Medulla oblongata (tissue), 1 donor: Measurements from ENCODE around the gene CFAP70.
"Not testable (repeated sequence)": the region's sequence is repeated elsewhere in the genome, so short reads cannot be mapped to it uniquely, and the experiment has no call there.

Source experiments
- DNase-seq: peaks from one replicate; pipeline ENCODE4 v3.0.0-alpha.2; 2015; ENCODE audit errors: extremely low spot score

Gene CFAP70

DNA sequence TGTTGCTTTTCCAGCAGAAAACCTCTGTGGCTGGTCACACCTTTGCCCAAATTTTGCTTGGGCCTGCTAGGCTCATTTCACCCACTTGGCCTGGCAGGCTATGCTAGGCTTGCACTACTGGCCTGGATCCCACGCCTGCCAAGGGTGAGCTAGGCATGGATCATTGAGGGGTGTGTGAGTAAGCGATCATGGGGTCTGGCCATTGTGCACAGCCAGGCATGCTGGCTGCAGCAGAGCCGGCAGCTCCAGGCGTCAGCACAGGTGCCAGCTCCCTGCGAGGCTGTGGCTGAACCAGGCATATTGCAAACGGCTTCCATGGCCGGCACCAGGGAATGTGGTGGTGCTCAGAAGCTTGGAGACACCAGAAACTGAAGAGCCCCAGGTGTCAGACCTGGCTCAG, 19.2 kb downstream of the CFAP70 start:
- peak; percentile 70 for DNase-seq

DNA sequence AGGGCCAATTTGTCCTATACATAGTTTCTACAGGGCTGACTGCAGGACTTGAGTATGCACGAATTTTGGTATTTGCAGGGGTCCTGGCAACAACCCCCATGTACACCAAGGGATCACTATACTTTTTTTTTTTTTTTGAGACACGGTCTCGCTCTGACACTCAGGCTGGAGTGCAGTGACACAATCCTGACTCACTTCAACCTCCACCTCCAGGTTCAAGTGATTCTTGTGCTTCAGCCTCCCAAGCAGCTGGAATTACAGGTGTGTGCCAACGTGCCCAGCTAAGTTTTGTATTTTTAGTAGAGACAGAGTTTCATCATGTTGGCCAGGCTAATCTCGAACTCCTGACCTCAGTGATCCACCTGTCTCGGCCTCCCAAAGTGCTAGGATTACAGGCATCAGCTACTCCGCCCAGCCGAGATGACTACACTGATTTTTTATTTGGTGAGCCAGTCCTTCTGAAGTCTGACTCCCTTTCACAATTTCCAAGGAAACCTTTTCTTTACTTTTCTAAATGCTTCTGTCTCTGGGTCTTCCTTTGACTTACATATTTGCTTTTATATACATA, 19.8 kb downstream of the CFAP70 start:
- DNase-seq: no peak

DNA sequence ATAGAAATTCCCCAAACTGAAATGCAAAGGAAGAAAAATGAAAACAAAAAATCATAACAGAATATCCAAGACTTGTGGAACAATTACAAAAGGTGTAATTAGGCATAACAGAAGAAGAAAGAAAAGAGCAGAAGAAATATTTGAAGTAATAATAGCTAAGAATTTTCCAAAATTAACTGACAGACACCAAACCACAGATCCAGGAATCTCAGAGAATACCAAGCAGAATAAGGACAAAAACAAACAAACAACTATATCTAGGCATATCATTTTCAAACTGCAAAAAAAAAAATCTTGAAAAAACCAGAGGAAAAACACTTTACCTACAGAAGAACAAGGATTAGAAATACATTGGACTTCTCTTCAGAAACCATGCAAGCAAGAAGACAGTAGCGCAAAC, 25.5 kb downstream of the CFAP70 start:
- no peak for DNase-seq

DNA sequence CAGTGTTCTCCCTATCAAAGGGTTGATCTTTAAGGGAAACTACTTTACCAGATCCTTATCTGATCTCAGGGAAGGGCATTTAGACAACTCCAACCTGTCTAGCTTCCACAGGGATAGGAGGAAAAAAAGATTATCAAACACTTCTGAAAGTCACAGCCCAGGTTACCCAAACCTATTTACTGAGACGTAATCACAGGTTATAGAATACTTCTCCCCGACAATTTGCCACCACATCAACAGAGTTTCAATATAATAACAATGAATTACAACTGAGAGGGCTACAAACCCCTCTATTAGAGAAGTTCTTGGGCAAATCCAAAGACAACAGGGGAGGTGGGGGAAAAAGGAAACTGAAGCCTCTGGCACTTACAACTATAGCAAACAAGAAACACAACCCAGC, 26.3 kb downstream of the CFAP70 start:
- no peak for DNase-seq

DNA sequence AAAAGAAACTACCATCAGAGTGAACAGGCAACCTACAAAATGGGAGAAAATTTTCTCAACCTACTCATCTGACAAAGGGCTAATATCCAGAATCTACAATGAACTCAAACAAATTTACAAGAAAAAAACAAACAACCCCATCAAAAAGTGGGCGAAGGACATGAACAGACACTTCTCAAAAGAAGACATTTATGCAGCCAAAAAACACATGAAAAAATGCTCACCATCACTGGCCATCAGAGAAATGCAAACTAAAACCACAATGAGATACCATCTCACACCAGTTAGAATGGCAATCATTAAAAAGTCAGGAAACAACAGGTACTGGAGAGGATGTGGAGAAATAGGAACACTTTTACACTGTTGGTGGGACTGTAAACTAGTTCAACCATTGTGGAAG, 30.1 kb downstream of the CFAP70 start:
- DNase-seq: not testable (repeated sequence)

DNA sequence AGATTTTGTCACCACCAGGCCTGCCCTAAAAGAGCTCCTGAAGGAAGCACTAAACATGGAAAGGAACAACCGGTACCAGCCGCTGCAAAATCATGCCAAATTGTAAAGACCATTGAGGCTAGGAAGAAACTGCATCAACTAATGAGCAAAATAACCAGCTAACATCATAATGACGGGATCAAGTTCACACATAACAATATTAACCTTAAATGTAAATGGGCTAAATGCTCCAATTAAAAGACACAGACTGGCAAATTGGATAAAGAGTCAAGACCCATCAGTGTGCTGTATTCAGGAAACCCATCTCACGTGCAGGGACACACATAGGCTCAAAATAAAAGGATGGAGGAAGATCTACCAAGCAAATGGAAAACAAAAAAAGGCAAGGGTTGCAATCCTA, 33.4 kb downstream of the CFAP70 start:
- DNase-seq: not testable (repeated sequence)

DNA sequence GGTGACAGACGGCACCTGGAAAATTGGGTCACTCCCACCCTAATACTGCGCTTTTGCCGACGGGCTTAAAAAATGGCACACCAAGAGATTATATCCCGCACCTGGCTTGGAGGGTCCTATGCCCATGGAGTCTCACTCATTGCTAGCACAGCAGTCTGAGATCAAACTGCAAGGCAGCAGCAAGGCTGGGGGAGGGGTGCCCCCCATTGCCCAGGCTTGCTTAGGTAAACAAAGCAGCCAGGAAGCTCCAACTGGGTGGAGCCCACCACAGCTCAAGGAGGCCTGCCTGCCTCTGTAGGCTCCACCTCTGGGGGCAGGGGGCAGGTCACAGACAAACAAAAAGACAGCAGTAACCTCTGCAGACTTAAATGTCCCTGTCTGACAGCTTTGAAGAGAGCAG, 35.1 kb downstream of the CFAP70 start:
- DNase-seq: not testable (repeated sequence)

DNA sequence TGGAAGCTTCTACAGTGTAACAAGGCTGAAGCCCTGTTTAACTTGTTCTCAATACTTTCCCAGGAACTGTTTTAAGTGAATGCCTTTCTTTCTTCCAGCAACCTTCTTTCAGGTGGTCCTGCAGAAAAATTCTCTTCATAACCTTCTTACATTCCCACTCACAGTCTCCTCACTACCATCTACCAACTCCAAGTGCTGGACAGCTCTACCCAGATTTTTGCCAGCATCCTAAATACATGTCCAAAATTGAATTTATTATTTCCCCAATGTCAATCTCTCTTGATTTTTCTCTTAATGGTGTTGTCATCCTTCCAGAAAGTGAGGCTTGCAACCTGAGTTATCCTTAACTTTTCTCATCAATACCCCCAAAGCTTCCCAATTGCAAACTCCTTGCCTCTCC, 48.2 kb downstream of the CFAP70 start:
- no peak for DNase-seq

DNA sequence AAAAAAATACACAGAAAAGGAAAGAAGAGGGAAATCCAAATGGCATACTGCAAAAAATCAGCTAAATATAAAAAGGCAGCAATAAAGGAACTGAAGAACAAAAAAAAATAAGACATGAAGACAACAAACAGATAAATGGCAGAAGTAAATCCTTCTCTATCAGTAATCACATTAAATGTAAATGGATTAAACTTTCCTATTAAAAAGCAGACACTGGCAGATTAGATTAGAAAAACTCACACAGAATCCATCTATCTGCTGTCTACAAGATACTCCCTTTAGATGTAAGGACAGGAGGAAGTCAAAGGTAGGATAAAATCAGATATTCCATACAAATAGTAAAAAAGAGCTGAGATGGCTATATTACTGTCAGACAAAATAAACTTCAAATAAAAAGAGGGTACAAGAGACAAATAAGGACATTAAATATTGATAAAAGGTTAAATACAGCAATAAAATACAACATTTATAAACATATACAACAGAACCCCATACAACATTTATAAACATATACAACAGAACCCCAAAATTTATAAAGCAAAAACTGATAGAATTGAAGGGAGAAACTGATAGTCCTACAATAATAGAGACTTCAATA, 51.4 kb downstream of the CFAP70 start:
- no peak for DNase-seq

DNA sequence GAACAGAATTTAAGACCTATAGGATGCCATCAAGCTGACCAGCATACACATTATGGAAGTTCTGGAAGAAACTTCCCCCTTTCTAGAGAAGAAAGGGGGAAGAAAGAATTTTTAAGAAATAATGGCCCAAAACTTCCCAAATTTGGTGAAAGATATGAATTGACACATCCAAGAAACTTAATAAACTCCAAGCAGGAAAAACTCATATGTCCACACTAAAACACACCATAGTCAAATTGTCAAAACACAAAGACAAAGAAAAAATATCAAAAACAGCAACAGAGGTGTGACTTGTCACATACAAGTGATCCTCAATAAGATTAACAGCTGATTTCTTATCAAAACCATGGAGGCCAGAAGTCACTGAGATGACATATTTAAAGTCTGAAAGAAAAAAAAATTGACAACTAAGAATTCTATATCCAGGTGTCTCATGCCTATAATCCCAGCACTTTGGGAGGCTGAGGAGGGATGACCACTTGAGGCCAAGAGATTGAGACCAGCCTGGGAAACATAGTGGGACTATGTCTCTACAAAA, 52.4 kb downstream of the CFAP70 start:
- no peak for DNase-seq

DNA sequence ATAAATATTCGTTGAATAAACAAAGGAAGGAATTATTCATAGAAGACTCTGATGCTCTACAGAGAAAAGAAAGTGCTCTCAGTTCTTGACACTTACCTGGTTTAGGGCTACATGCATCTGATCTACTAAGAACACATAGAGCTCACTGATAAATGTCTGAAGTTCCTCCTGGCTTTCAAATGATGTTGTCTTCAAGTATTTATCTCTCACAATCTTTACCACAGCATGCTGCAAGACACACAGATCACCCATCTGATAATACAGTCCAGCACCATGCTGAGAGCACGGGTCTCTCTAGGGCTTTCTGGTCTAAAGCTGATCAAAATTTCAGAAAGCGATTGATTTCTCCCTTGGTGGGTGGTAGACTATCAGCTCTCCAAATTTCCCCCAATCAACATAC, 61.7 kb downstream of the CFAP70 start:
- DNase-seq: no peak

DNA sequence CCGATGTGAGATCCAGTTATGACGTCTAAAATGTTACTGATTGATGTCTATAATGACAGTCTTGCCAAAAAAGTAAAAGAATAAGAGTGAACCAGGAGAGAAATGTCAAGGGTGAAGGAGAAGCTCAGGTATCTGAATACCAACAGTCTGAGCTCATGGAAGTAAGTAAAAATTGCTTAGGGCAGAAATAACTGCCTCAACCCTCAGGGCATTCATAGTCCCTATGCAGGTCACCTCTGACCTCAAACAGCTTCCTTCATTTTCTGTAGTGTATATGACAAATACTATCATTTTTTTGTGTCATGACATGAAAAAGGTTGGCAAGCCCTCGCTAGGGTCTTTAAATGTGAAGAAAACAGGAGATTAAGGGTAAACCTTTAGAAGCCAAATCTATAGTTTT, 65.2 kb downstream of the CFAP70 start:
- no peak for DNase-seq

DNA sequence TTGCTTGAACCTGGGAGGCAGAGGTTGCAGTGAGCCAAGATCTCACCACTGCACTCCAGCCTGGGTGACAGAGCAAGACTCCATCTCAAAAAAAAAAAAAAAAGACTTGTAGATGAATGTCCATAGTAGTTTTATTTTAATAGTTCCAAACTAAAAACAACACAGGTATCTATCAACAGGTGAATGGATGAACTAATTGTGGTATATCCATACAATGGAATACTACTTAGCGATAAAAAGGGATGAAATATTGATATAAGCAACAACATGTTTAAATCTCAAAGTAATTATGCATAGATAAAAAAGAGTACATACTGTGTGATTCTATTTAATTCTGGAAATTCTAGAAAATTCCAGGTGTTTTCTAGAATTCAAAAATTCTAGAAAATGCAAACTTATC, 68.7 kb downstream of the CFAP70 start:
- no peak for DNase-seq

DNA sequence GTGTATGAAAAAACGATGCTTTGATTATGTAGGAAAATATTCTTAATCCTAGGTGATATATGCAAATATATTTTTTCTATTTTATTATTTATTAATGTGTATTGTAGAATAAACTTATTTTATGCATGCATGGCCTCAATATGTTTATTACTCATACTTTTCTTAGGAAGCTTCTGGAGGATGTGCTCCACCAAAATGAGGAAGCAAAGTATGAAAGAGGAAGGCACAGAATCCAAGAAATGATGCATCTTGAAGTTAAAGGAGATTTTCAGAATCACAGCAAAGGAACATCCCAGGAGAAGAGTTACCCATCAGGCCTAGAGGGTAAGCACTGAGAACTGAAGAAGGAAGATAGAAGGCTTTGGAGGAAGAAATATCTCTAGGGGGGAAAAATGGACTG, 71.2 kb downstream of the CFAP70 start:
- peak; percentile 2 for DNase-seq

DNA sequence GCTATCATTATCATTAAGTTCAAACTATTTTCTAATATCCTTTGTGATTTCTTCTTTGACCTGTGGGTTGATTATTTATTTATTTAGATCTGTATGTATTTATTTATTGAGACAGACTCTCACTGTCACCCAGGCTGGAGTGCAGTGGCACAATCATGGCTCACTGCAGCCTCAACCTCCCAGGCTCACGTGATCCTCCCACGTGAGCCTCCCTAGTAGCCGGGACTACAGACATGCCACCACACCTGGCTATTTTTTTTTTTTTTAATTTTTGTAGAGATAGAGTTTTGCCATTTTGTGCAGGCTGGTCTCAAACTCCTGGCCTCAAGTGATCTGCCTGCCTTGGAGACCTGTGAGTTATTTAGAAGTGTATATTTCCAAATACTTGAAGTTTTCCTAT, 77.6 kb downstream of the CFAP70 start:
- DNase-seq: no peak

DNA sequence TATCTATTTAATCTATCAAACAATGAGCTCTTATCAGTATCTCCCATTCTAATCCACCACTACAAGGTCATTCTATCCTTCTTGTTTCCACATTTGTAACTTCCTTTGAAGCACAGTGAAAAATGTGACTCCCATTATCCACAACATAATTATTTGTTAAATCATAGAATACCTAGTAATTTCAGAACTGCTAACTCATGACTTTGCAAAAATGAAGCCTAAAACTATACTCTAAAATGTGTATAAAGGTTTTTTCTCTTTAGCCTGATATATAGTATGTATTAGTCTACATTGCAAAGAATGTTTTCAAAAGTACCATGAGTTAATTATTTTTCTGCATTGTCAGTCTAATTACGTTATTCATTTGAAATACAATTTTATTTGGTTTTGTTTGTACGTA, 94.2 kb downstream of the CFAP70 start:
- no peak for DNase-seq

DNA sequence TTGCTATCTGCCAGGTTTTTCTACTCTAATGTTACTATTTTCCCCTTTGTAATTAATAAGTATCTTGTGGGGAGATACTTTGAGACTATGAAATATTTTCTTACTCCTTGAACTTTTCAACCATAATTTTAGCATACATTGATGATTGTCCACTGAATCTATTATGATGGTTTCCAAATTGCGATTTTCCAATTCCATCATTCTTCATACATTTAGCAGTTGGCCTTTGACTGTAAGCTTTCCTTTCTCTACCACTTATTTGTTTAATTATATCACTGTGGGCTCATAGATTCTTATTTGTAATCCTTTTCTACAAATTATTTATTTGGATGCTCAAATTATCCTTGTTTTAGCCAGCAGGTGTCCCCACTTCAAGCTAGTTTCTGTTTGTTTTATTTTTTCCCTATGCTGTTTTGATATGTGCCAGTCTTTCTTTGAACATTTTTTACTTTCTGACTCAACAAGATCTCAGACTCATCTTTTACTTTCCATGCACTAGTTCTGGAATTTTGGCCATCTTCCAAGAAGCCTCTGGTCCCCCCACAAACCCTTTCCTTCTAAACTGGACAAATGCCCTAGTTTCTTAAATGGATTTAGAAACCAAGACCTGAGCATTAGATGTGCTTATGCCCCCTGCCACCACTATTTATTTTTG, 94.8 kb downstream of the CFAP70 start:
- DNase-seq: peak; percentile 29

DNA sequence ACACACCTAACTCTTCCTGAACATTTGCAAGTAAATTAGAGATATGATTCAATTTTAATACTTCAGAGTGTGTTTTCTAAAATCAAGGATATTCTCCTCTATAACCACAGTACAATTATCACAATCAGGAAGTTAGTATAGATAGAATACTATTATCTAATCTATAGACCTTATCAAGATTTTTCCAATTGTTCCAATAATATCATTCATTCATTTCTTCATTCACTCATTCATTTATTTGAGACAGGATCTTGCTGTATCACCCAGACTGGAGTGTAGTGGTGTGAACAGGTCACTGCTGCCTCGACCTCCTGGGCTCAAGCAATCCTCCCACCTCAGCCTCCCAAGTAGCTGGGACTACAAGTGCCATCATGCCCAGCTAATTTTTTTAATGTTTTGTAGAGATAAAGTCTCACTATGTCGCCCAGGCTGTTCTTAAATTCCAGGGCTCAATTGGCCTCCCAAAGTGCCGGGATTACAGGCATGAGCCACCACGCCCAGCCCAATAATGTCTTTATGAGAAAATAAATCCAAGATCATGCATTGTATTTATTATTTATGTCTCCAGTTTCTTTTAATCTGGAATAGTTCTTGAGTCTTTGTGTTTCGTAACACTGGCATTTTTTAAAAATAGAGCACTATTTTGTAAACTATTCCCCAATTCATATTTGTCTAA, 95.6 kb downstream of the CFAP70 start:
- no peak for DNase-seq

DNA sequence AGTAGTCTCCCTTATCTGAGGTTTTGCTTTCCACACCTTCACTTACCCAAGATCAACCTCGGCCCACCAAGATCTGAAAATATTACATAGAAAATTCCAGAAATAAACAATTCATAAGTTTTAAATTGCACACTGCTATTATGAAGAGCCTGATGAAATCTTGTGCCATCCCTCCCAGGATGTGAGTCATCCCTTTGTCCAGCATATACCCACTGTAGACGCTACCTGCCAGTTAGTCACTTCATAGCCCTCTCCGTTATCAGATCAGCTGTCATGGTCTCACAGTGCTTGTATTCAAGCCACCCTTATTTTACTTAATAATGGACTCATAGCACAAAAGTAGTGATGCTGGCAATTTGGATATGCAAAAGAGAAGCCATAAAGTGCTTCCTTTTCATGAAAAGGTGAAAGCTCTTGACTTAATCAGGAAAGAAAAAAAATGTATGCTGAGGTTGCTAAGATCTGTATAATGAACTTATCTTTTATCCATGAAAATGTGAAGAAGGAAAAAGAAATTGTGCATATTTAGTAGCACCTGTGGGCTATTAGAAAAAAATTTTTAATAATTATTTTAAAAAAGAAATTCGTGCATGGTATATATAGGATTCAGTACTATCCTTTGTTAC, 96.4 kb downstream of the CFAP70 start:
- DNase-seq: no peak

DNA sequence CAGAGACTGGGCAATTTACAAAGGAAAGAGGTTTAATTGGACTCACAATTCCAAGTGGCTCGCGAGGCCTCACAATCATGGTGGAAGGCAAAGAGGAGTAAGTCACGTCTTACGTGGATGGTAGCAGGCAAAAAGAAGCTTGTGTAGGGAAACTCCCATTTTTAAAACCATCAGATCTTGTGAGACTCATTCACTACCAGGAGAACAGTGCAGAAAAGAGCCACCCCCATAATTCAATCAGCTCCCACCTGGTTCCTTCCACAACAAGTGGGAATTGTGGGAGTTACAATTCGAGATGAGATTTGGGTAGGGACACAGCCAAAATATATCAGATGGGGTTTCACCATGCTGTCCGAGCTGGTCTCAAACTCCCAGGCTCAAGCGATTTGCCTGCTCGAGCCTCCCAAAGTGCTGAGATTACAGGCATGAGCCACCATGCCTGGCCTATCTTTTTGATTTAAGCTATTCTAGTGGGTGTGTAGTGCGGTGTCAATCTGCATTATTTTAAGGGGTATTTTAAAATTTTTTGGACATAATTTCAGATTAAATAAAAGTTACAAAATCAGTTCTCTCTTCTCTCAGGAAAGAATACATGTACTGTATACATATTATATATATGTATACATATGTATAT, 97.2 kb downstream of the CFAP70 start:
- DNase-seq: no peak

DNA sequence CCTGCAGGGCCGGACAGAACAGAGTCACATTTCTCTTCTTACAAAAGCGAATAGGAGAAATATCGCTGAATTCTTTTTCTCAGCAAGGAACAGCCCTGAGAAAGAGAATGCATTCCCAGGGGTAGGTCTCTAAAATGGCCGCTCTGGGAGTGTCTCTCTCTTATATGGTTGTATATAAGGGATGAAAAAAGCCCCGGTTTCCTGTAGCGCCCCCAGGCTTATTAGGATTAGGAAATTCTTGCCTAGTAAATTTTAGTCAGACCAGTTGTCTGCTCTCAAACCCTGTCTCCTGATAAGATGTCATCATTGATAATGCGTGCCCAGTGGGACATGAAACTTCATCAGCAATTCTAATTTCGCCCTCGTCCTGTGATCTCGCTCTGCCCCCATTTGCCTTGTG, 100.1 kb downstream of the CFAP70 start:
- not testable (repeated sequence) for DNase-seq

DNA sequence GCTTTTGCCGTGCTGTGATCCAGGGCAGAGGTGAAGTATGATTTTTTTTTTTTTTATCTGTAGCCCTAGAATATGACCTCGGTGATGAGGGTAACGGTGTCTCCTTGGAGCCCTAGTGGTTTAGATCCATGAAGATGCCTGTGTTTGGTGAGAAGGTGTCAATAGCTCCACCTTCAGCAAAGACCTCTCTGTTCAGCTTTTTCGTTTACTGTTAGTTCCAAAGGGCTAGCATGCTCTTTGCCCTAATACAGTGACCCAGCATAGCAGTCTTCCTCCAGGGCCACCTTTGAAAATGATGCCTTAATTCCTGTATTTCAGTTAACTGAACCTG, 105.5 kb downstream of the CFAP70 start:
- no peak for DNase-seq
